H1 (cell line): ENCODE results near the gene GPC1. TPM values are rescaled to one million over a fixed set of nuclear protein-coding genes. Genes with fewer than 3 reads are reported as not detected.

Experiments used
- CTCF ChIA-PET: fragments of 300-600 bp; sonication (Branson Sonifier 250); formaldehyde crosslinking; loops from one replicate; lab custom pipeline; 2021; ENCODE audit not compliant: partially characterized antibody; lab: Charles Lee
- POLR2A ChIA-PET: fragments of 300-600 bp; sonication (Branson Sonifier 250); formaldehyde crosslinking; loops from one replicate; lab custom pipeline; 2021; ENCODE audit warnings: inconsistent platforms; ENCODE audit not compliant: partially characterized antibody; lab: Charles Lee
- DNase-seq, 2 experiments: peaks; one replicate each; pipeline versions ENCODE4 v3.0.0 to v3.0.0-alpha.2; 2010 to 2022; ENCODE audit warnings: low spot score in 2 of 2, low read depth in 1 of 2, mixed read lengths in 1 of 2
- FAIRE-seq: peaks from 2 replicates; lab custom pipeline; 2011; peaks lifted over from hg19 to GRCh38; lab: Jason Lieb, UNC
- H2AFZ ChIP-seq: 2 replicates; pipeline ENCODE4 v1.8.1; 2012; ENCODE audit warnings: low read length, inconsistent platforms
- H2AK5ac ChIP-seq: 2 replicates; pipeline ENCODE4 v1.6.1; 2013; ENCODE audit warnings: low read depth, low read length
- H2BK120ac ChIP-seq: replicated peaks from 2 replicates; pipeline ENCODE3; 2013; ENCODE audit warnings: low read depth, low read length, inconsistent platforms
- H2BK12ac ChIP-seq: 2 replicates; pipeline ENCODE4 v1.6.1; 2013; ENCODE audit warnings: low read depth, low read length
- H2BK15ac ChIP-seq: 2 replicates; pipeline ENCODE4 v1.6.1; 2013; ENCODE audit warnings: low read length
- H2BK20ac ChIP-seq: 2 replicates; pipeline ENCODE4 v1.6.1; 2013; ENCODE audit warnings: low read length
- H2BK5ac ChIP-seq: 2 replicates; pipeline ENCODE4 v1.6.1; 2013; ENCODE audit warnings: low read depth, low read length
- H3K14ac ChIP-seq: 2 replicates; pipeline ENCODE4 v1.6.1; 2013; ENCODE audit warnings: inconsistent platforms; ENCODE audit not compliant: insufficient read length
- H3K18ac ChIP-seq: 2 replicates; pipeline ENCODE4 v1.6.1; 2013; ENCODE audit warnings: low read length; ENCODE audit errors: extremely low read depth
- H3K23ac ChIP-seq: 2 replicates; pipeline ENCODE4 v1.6.1; 2013; ENCODE audit warnings: inconsistent platforms; ENCODE audit not compliant: insufficient read length
- H3K23me2 ChIP-seq: 2 replicates; pipeline ENCODE4 v1.6.1; 2013; ENCODE audit warnings: low read depth, low read length
- H3K27ac ChIP-seq: 2 replicates; pipeline ENCODE4 v1.6.1; 2011; ENCODE audit warnings: low read depth, low read length, inconsistent platforms
- H3K27me3 ChIP-seq, 4 experiments: replicated peaks in 1 of 4; 1 replicate in 1 of 4; 2 replicates in 3 of 4; pipeline versions ENCODE4 v1.6.1 to v1.8.1; 2011 to 2013; ENCODE audit warnings: low read length in 3 of 4, mild to moderate bottlenecking in 3 of 4, inconsistent platforms in 2 of 4, mixed read lengths in 2 of 4, moderate library complexity in 1 of 4; ENCODE audit not compliant: control insufficient read depth in 3 of 4, insufficient read depth in 3 of 4; ENCODE audit errors: extremely low read depth in 1 of 4
- H3K36me3 ChIP-seq, 4 experiments: 2 replicates each; pipeline versions ENCODE4 v1.6.1 to v1.8.1; 2011 to 2013; ENCODE audit warnings: mild to moderate bottlenecking in 4 of 4, low read length in 3 of 4, moderate library complexity in 2 of 4, control low read depth in 1 of 4, inconsistent platforms in 1 of 4; ENCODE audit not compliant: insufficient read depth in 4 of 4, control insufficient read depth in 2 of 4
- H3K4ac ChIP-seq: replicated peaks from 2 replicates; pipeline ENCODE3; 2013; ENCODE audit warnings: low read length, low read depth, mixed read lengths, inconsistent platforms; ENCODE audit not compliant: insufficient read length
- H3K4me1 ChIP-seq, 4 experiments: replicated peaks in 1 of 4; 1 replicate in 1 of 4; 2 replicates in 3 of 4; pipeline versions ENCODE4 v1.6.1 to v1.8.1; 2011 to 2013; ENCODE audit warnings: low read length in 3 of 4, inconsistent platforms in 2 of 4, mixed read lengths in 1 of 4; ENCODE audit not compliant: insufficient read depth in 4 of 4, control insufficient read depth in 3 of 4
- H3K4me2 ChIP-seq, 2 experiments: 2 replicates each; pipeline versions ENCODE4 v1.6.1 to v1.8.1; 2011 to 2013; ENCODE audit warnings: low read depth in 2 of 2, low read length in 2 of 2, control low read depth in 1 of 2, inconsistent platforms in 1 of 2, mild to moderate bottlenecking in 1 of 2; ENCODE audit not compliant: insufficient read depth in 1 of 2
- H3K4me3 ChIP-seq, 4 experiments: fragments of 200-600, 300-600 bp in 1 of 4; sonication (generic), shearing (Covaris generic), sonication (Bioruptor Twin) in 1 of 4; 2 replicates each; pipeline versions ENCODE4 v1.5.1 to v1.8.1; 2011 to 2016; ENCODE audit warnings: low read length in 4 of 4, low read depth in 3 of 4, control low read depth in 2 of 4, inconsistent platforms in 2 of 4, mild to moderate bottlenecking in 2 of 4, mixed read lengths in 1 of 4, moderate library complexity in 1 of 4; ENCODE audit not compliant: insufficient read depth in 2 of 4; ENCODE audit errors: extremely low read depth in 1 of 4
- H3K56ac ChIP-seq: replicated peaks from 2 replicates; pipeline ENCODE3; 2013; ENCODE audit warnings: low read depth, mild to moderate bottlenecking, mixed read lengths, low read length, inconsistent platforms; ENCODE audit not compliant: insufficient read length
- H3K79me1 ChIP-seq: 2 replicates; pipeline ENCODE4 v1.6.1; 2013; ENCODE audit warnings: low read depth, low read length, control low read depth
- H3K79me2 ChIP-seq, 2 experiments: 2 replicates each; pipeline versions ENCODE4 v1.6.1 to v1.8.1; 2012 to 2013; ENCODE audit warnings: low read length in 2 of 2, mild to moderate bottlenecking in 2 of 2, inconsistent platforms in 1 of 2; ENCODE audit not compliant: insufficient read depth in 2 of 2, control insufficient read depth in 1 of 2
- H3K9ac ChIP-seq, 4 experiments: replicated peaks in 1 of 4; 1 replicate in 1 of 4; 2 replicates in 3 of 4; pipeline versions ENCODE4 v1.6.1 to v1.8.1; 2011 to 2013; ENCODE audit warnings: low read depth in 3 of 4, low read length in 3 of 4, control low read depth in 2 of 4, mild to moderate bottlenecking in 2 of 4, moderate library complexity in 2 of 4, inconsistent platforms in 1 of 4; ENCODE audit errors: extremely low read depth in 1 of 4
- H3K9me3 ChIP-seq, 2 experiments: 2 replicates each; pipeline versions ENCODE4 v1.6.1 to v1.8.1; 2012 to 2013; ENCODE audit warnings: mild to moderate bottlenecking in 2 of 2, moderate library complexity in 2 of 2, control low read depth in 1 of 2, inconsistent platforms in 1 of 2, low read depth in 1 of 2, low read length in 1 of 2, mixed read lengths in 1 of 2; ENCODE audit not compliant: insufficient read depth in 2 of 2
- H4K20me1 ChIP-seq, 2 experiments: replicated peaks in 1 of 2; 2 replicates each; pipeline versions ENCODE3 to v1.8.1; 2011 to 2013; ENCODE audit warnings: inconsistent platforms in 2 of 2, low read length in 2 of 2, mild to moderate bottlenecking in 1 of 2; ENCODE audit not compliant: insufficient read depth in 2 of 2, control insufficient read depth in 1 of 2
- H4K5ac ChIP-seq: 2 replicates; pipeline ENCODE4 v1.6.1; 2013; ENCODE audit warnings: low read length, low read depth, mixed read lengths, inconsistent platforms; ENCODE audit not compliant: insufficient read length
- H4K8ac ChIP-seq: 2 replicates; pipeline ENCODE4 v1.8.0; 2013; ENCODE audit warnings: mild to moderate bottlenecking, moderate library complexity, low read length, inconsistent platforms; ENCODE audit not compliant: insufficient read depth; ENCODE audit errors: extremely low read depth
- H4K91ac ChIP-seq: replicated peaks from 2 replicates; pipeline ENCODE3; 2013; ENCODE audit warnings: low read length, mixed read lengths, inconsistent platforms; ENCODE audit not compliant: insufficient read length
- ATF2 ChIP-seq: IDR thresholded peaks from 2 replicates; pipeline ENCODE4 v1.6.1; 2012; ENCODE audit warnings: low read length, inconsistent platforms
- MAFK ChIP-seq: IDR thresholded peaks from 2 replicates; pipeline ENCODE4 v1.6.1; 2012; ENCODE audit warnings: low read depth, mild to moderate bottlenecking, improper control_type of control experiment, low read length
- SIN3A ChIP-seq, 2 experiments: IDR thresholded peaks in 1 of 2; conservative IDR thresholded peaks in 1 of 2; 2 replicates each; pipeline ENCODE4 v1.6.1; 2011 to 2012; ENCODE audit warnings: low read length in 2 of 2, improper control_type of control experiment in 1 of 2, low read depth in 1 of 2, mild to moderate bottlenecking in 1 of 2
- SUZ12 ChIP-seq: fragments of 200-600 bp; sonication (generic); IDR thresholded peaks from 2 replicates; pipeline ENCODE4 v1.6.1; 2012; ENCODE audit warnings: mild to moderate bottlenecking, inconsistent platforms, low read length, moderate library complexity, mixed read lengths
- WGBS, 2 experiments: shearing (Covaris generic) in 1 of 2; methylation state at CpG; one replicate each; pipeline versions ENCODE4 v1.1.6 to v1.1.7; 2013 to 2015; ENCODE audit warnings: low lambda C conversion rate in 2 of 2, mixed read lengths in 2 of 2, inconsistent platforms in 1 of 2, low coverage in 1 of 2, missing lambda C conversion rate in 1 of 2; ENCODE audit not compliant: insufficient replicate concordance in 2 of 2, insufficient coverage in 1 of 2, insufficient read length in 1 of 2; ENCODE audit errors: extremely low coverage in 1 of 2, missing lambda C conversion rate in 1 of 2; 5-methylcytosine and 5-hydroxymethylcytosine counted together
- polyA plus RNA-seq, 7 experiments: library from polyadenylated mRNA; depleted of rRNA in 3 of 7; stranded (reverse) in 5 of 7; unstranded in 2 of 7; fragments of >200 nt in 5 of 7; fragments of 200-250 nt in 2 of 7; gene quantifications; 1 replicate in 5 of 7; 2 replicates in 1 of 7; 4 replicates in 1 of 7; pipeline versions ENCODE4 v1.2.1 to v1.2.3, GENCODE V29; 2011 to 2013; ENCODE audit warnings: missing spikeins in 2 of 7, mixed read lengths in 2 of 7
- total RNA-seq: library from RNA; stranded (reverse); fragmentation: NEBNext Ultra II Directional; extraction: Animal tissue kit (Norgen Biotek cat#: 25700); gene quantifications from 2 replicates; pipeline ENCODE4 v1.2.1, GENCODE V29; 2021

Gene GPC1
- total and polyA plus RNA-seq, 2 of the 8 experiments (the other 6 are each of a cell fraction or from before 2014, with no cell fraction given) = 21.9 to 28.3 TPM

GRCh38 chr2:240508832-240509545 lies 73.5 kb downstream of the GPC1 start:
- Histone ChIP-seq H2AFZ (no peak overlapping the region), H3K9ac (no peak overlapping the region), H4K91ac (no peak overlapping the region), H3K27ac (no peak overlapping the region), H3K27me3 (peaks cover 0 to 2% (median 0%) of the 10 kb centered on the region in 4 experiments; a peak in 1 of 7 replicates), H2BK5ac (no peak overlapping the region), H3K9me3 (no peaks in the 10 kb centered on the region), H3K79me2 (no peaks in the 10 kb centered on the region), H3K4me3 (no peak overlapping the region), H3K23me2 (peaks cover 6% of the 10 kb centered on the region; the same call in 1 of the 2 replicates), H3K4me2 (no peak overlapping the region), H4K20me1 (peaks cover 0 to 3% of the 10 kb centered on the region in 2 experiments), H3K4ac (no peak overlapping the region), H4K8ac (no peak overlapping the region), H3K56ac (no peak overlapping the region), H3K14ac (no peak overlapping the region), H2BK120ac (no peak overlapping the region), H2BK20ac (no peak overlapping the region), H2AK5ac (no peak overlapping the region), H3K4me1 (no peaks in the 10 kb centered on the region), H2BK12ac (no peak overlapping the region), H2BK15ac (no peak overlapping the region), H3K23ac (no peak overlapping the region), H3K79me1 (no peaks in the 10 kb centered on the region), H3K36me3 (no peaks in the 10 kb centered on the region), H4K5ac (no peak overlapping the region), H3K18ac (no peak overlapping the region)
- FAIRE-seq (no peak), DNase-seq (no peak)
- TF ChIP-seq MAFK (no peak), SIN3A (conservative IDR thresholded peaks at IDR 0.05 in 1 of 2, IDR thresholded peaks at IDR 0.05 in 1 of 2; ENCODE audit: low read depth in 1 of 2, low read length in 2 of 2) (no peak), ATF2 (no peak), SUZ12 (no peak)
- 89 to 100% methylated on average over 1 to 7 of the region's 7 CpGs for WGBS, 2 experiments
- ChIA-PET CTCF (interaction anchor here (1.1 kb wide), 1 partner anchor 48 kb away, joined by 3 read pairs; no protein-coding TSS in a partner anchor), POLR2A (no interaction called here)
